GM18505 (cell line): Measurements from ENCODE around the gene HOXC11.

Experiments
- ATAC-seq: cut with Tn5 transposase; IDR thresholded peaks from one replicate; pipeline ENCODE4 v1.9.1; 2021; ENCODE audit not compliant: unreplicated experiment
- POLR2A ChIP-seq: IDR thresholded peaks from 4 replicates; pipeline ENCODE4 v1.6.1; 2011; ENCODE audit warnings: borderline replicate concordance; ENCODE audit not compliant: insufficient read depth, insufficient read length; ENCODE audit errors: extremely low read depth

HOXC11 gene

DNA sequence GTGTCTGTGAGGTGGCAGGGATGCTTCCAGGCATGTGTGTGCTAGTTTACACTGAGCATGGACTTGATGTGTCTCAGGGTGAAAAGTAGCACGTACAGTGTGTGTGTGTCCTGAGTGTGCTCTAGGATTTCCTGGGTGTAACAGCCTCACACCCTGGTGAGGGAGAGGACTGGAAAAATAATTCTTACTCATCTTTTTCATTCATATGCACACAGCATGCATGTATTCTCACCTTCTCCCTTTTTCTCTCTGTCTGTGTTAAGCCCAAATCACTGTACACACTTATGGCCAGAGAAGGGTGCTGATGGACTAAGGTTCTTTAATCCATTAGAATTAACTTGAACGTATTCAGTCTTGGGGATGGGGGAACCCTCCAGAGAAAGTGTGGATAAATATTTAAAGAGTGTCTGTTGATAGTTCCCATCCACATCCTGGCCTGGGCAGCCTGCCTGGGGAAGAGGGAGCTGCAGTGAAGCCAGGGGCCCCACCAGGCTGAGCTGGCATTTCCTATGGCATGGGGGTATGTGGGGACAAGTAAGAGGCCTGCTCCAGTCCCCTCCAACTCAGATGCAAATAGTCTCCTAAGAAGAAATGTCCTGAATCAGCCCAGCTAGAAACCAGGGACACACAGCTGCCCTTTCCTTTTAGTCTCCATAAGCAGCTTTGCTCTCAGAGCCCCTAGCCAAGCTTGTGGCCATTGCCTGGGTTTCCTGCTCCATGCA is 34.8 kb downstream of the HOXC11 start:
- ATAC-seq = no peak
- TF ChIP-seq POLR2A = no peak

DNA sequence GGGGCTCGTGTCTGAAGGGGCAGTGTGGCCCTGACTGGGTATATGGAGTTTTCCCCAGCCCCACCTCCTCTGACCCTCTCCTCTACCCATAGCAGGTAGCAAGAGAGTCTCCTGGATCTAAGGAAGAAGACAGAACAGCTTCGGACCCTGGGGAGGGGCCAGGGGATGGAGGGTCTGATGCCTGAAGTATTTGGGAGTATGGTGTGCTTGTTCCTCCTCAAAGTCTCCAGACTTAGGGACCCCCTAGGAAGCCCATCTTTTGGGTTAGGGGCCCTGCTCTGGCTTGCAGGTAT is 35.3 kb downstream of the HOXC11 start:
- no peak for TF ChIP-seq POLR2A
- no peak for ATAC-seq

DNA sequence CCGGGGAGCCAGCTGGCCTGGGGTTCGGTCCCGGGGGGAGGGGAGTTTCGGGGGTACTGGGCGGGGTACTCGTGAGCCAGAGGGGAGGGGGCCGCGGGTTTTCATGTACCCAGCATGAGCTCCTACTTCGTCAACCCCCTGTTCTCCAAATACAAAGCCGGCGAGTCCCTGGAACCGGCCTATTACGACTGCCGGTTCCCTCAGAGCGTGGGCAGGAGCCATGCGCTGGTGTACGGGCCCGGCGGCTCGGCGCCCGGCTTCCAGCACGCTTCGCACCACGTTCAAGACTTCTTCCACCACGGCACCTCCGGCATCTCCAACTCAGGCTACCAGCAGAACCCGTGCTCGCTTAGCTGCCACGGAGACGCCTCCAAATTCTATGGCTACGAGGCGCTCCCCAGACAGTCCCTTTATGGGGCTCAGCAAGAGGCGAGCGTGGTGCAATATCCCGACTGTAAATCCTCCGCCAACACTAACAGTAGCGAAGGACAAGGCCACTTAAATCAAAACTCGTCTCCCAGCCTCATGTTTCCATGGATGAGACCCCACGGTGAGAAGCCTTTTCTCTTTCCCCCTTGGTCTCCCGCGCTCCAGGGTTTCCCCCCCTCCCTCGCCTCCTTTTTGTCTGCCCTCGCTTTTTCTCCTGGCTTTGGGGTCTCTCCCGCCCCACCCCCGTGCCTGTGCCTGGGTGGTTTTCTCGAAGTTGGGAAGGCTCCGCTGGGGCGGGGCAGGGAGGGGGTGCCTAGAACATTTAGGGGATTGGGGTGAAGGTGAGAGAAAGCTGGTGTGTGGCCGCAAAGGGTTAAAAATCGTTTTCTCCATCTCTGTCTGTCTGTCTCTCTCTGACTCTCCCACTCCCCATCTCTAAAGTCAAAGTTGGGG is 36.5 kb downstream of the HOXC11 start:
- ATAC-seq = no peak
- TF ChIP-seq POLR2A = no peak

DNA sequence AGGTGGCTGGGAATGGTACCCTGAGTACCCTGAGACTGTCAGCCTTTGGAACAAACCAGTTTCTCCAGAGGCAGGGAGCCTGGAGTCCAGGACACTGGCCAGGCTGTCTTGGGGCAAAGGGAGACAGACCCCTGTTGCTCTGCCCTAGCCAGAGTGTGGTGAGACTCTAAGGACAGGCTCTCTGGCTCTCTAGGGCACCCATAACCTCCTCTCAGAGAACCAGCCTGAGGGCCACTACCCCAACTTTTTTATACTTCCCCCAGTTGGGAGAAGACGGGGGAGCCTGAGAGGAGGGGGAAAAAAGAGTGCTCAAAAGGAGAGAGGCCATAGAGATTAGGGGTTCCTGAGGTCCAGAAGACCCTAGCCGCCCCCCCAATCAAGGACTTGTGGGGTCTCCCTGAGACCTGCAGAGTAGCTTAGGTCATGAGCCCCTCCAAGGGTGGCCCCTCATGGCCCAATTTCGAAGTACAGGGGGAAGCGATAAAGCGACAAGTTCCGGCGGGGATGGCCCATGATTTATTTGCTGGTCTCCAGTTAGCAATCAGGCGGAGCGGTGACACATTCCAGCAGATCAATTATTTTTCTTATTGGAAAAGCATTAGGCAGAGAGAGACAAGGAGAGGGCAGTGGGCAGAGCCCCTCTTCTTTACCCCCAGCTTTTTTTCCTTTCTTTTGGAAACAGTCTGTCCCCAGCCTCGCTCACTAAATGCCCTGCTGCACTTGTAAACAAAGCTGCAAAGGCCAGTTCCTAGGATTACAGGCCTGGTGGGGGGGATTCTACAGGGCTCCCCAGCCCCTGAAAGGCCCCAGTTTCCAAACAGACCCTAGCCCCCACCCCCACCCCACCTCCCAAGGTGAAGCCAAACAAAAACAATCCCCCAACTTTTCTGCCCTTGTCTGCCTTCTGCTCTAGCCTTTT is 37.4 kb downstream of the HOXC11 start:
- TF ChIP-seq POLR2A = no peak

DNA sequence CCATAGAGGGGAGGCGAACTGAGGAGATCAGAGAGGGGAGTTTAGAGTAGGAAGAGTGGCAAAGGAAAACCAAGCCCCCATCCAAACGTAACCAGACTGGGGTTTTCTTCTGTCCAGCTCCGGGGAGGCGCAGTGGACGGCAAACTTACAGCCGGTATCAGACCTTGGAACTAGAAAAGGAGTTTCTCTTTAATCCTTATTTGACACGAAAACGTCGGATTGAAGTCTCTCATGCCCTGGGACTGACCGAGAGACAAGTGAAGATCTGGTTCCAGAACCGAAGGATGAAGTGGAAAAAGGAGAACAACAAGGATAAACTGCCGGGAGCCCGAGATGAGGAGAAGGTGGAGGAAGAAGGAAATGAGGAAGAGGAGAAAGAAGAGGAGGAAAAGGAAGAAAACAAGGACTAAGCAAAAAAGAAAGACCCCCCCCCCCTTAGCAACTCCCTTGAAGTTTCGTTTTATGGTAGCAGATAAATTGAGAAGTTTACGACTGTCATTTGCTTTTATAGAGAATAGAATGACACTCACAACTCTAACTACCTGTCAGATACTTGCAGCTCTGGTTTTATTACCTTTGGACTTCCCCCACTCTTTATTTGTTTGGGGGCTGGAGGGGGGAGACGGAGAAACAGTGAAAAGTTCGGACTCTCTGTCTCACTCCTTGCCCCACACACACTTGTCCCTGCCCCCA is 38.2 kb downstream of the HOXC11 start:
- TF ChIP-seq POLR2A = no peak
- no peak for ATAC-seq

More for the DNA sequence above, 37.4 kb downstream of the HOXC11 start:
- ATAC-seq = no peak

DNA sequence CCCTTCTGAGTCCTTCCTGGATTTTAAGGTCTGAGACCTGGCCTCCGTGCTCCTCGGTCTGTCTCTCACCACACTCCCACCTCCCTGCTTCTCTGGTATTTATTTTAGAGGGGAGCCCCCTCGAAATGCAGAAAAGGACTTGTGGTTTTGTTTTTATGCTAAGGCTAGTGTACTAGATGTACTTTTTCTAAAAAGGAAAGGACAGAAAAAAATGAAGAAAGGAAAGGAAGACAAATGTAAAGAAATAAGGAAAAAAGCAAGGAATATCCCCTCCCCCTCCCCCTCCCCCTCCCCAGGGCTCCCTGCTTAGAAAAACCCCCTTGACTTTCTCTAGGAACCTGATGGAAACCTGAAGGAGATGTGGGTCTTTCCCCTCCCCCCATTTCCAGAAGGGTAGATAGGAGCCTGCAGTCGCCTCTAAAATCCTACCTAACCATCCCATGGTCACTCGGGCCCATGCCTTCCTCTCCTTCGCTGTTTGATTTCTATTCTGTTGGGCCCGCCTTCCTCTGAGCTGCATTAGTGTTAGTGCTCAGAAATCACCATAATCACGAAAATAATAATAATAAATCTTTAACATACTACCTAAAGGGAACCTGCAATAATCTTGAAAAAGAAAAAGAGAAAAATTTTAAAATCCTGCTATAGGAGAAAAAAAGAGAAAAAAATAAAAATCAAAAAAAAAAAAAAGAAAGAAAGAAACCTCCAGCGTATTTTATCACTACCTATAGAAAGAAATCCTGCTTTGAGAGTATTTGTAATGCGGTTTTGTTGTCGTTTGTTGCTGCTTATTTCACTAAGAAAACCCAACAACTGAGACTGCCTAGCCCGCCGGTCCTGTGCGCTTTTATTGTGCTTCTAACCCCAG is 39.0 kb downstream of the HOXC11 start:
- no peak for ATAC-seq

DNA sequence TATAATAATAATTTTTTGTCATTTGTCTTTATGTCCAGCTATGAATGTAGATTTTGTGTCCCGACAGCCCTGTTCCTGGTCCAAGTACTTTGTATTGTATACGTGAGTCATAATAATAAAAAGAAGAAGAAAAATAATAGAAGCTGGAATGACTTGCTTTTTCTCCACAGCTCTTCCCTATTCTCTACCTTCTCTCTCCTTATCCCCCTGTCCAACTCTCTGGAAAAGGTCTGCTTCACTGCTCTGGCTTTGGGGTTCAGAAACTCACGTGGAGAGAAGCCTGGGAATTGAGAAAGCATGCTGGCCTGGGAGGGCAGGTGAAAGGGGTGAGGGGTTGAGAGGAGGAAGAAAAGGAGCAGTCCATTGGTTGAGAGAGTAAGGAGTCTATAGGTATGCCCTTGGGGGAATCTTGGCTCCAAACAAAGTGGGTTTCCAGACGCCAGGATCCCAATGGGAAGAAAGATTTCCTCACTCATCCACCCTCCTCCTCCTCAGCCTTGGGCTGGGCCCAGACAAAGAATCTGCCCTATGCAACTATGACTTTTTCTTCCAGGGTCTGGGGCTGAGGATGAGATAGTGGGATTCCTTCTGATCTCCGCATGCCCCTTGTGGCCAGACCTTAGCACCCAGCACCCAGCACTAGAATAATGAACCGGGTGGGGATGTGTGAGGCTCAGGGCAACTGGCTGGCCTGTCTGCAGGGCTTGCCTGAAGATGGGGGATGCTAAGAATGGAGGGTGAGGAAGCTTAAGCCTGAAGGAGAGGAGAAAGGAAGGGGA is 39.9 kb downstream of the HOXC11 start:
- TF ChIP-seq POLR2A = no peak
- no peak for ATAC-seq

More for the DNA sequence above, 39.0 kb downstream of the HOXC11 start:
- no peak for TF ChIP-seq POLR2A

DNA sequence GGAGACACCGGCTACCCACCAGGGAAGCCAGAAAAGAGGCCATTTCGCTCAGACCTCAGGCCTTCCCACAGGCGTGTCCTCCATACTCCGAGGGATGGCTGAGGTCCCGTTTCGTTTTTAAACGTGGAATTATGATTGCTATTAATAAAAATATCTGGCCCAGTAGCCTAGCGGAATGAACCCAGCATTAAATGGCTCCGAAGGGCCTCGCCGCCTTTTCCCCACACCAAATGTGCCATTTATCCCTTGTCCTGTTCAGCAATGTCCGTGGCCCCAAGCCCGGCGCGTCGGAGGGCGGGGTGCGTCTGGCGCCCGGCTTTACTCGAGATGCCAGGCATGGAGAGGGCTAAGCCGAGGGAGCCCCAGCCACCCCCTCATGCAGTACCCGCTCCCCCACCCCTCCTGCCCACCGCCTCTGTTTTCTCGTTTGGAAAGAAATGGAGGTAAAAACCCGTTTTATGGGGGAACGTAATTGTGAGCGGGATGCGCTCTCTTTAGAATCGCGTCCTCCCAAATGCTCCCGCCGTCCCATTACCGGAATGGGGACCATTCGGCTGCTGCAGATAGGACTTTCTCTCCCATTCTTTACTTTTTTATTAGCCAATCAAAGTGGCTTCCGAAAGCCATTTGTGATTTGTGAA is 41.6 kb downstream of the HOXC11 start:
- no peak for TF ChIP-seq POLR2A
- ATAC-seq = no peak

DNA sequence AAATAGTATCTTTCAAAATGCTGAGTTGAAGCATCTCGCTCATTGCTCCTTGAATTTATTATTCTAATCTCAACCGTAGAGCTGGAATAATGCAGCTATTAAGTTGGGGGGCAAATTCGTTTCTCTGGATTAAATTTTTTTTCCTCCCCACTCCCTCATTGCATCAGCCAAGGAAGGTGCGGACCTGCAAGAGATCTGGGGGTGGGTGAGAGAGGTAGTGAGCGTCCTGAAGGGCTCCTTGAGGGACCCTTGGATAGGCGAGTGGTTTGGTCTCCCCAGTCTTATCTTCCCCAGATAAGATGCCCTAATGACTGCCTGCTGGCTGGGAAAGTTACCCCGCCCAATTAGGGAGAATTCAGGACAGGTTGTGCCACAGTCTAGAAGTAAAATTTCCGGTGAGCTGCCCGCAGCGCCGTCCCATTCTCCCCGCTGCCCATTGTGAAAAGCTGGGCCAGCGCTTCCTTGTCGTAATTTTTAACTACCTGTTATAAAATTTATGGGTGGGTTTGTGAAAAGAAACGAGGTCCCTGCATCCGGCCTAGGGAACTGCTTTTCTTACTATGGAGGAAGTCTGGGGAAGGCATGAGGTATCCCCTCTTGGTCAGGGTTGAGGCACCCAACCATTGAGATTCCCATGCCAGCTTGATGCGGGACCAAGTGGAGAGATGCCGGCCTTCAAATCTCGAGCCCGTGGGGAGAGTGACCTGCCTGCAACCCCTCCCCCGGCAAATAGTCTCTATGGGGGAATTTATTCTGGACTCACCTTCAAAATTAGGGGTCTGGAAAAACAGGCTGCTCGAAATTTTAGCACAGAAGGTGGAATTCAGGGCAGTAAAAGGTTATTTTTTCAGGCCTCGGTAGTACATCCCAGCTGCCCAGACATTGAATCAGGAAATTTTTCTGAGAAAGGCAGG is 42.3 kb downstream of the HOXC11 start:
- ATAC-seq = no peak
- TF ChIP-seq POLR2A = no peak

DNA sequence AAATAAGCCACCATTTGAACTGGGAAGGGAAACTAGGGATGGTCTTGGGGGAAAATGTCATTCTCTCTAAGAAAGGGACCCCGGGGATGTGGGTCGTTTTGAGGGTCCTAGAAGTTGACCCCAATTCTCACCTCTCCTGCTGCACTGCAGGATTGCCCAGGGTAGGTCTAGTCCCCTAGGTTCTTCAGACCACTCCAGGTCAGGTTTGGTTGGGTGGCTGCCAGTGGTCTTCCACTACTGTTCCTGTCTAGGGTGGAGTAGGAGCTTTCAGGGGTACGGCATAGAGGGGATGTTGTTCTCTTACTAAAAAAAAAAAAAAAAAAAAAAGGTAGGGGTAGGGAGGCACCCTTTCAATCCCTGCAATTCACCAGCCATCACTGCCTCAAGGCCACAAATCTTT is 43.1 kb downstream of the HOXC11 start:
- TF ChIP-seq POLR2A = no peak
- no peak for ATAC-seq

DNA sequence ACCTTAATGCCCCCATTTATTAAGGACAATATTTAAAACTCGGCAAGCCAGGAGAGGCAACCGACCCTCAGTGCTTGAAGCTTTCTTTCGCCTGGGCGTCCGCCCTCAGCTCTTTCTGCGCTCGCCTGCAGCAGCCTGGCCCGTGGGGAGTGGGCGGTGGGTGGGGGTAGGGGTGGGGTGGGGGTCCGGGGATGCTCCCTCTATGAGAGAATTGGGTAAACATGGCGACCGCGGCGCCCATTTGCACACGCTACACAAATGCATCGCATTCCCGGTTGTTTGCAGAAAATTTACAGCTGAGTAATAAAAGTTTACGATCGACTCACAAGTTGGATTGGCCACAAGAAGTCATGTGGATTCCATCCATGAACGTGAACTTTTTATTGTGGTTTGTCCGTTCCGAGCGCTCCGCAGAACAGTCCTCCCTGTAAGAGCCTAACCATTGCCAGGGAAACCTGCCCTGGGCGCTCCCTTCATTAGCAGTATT is 43.6 kb downstream of the HOXC11 start:
- TF ChIP-seq POLR2A = no peak

More for the DNA sequence above, 43.6 kb downstream of the HOXC11 start:
- no peak for ATAC-seq
